ENCODE measurements around the gene CORIN. TPM values are rescaled to one million over a fixed set of nuclear protein-coding genes. Genes with fewer than 3 reads are reported as not detected.

Gene CORIN
- total and polyA plus RNA-seq, 2 donors (not counting 1 experiment from before 2014, with no cell fraction given) = 0.25 TPM; not detected in 1

DNA sequence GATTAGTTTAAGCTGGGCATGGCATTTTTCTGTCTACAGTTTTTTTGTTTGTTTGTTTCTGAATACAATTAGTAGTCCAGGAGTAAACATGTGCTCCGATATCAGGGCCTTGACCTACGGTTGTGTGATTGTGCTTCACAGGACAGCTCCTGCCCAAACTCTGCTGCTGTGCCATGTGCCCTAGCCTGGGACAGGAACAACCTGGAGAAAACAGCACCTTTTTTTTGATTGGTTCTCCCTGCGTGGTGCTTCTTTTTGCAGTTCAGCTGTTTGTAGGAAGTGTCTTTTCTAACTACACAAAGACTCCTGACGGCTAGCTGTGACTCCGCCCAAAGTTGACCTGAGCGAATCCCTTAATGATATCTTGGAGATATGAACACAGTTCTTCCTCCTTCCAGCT, 194.0 kb downstream of the CORIN start:
- POLR2A ChIA-PET = no interaction called here
- Histone ChIP-seq H3K27me3 (replicated peaks in 1 of 4; ENCODE audit: control extremely low read depth in 1 of 4, control insufficient read depth in 3 of 4, insufficient read depth in 4 of 4, low read length in 3 of 4) (peaks cover 0 to 4% (median 0%) of the 10 kb centered on the region in 4 experiments), H3K9me3 (ENCODE audit: control extremely low read depth in 1 of 3, control insufficient read depth in 2 of 3, insufficient read depth in 1 of 3, low read length in 2 of 3) (no peaks in the 10 kb centered on the region), H3K9ac (ENCODE audit: low read length) (no peak overlapping the region), H3K27ac (ENCODE audit: low read length in 2 of 2) (no peak overlapping the region), H3K79me2 (ENCODE audit: control insufficient read depth, insufficient read depth, low read length) (no peaks in the 10 kb centered on the region), H4K20me1 (ENCODE audit: control insufficient read depth, insufficient read depth, low read length, poor library complexity, severe bottlenecking) (no peaks in the 10 kb centered on the region), H3K4me3 (ENCODE audit: control extremely low read depth in 1 of 5, extremely low read depth in 1 of 5, insufficient read depth in 1 of 5, low read depth in 2 of 5, low read length in 4 of 5) (no peak overlapping the region), H3K4me2 (replicated peaks; ENCODE audit: low read depth, low read length, poor library complexity, severe bottlenecking) (no peak overlapping the region), H2AFZ (ENCODE audit: insufficient read depth, low read depth, low read length, poor library complexity, severe bottlenecking) (no peak overlapping the region), H3K36me3 (replicated peaks in 1 of 2; ENCODE audit: control extremely low read depth in 1 of 2, control insufficient read depth in 1 of 2, extremely low read depth in 1 of 2, insufficient read depth in 2 of 2, low read length in 1 of 2) (no peaks in the 10 kb centered on the region), H3K4me1 (ENCODE audit: control insufficient read depth in 2 of 2, insufficient read depth in 2 of 2, low read length in 2 of 2) (no peaks in the 10 kb centered on the region)
- CTCF ChIA-PET = no interaction called here
- DNase-seq (no peak), ATAC-seq (ENCODE audit: low read depth) (no peak)
- H3K27me3 Mint-ChIP-seq = peaks cover 8% of the 10 kb centered on the region
- WGBS (ENCODE audit: insufficient coverage) = 94% methylated on average over 2 of the region's 6 CpGs
- TF ChIP-seq EZH2 (IDR thresholded peaks at IDR 0.05; ENCODE audit: borderline replicate concordance, insufficient read depth, low read depth, low read length, poor library complexity, severe bottlenecking) = no peak
- TF ChIP-seq, protein P1, sequence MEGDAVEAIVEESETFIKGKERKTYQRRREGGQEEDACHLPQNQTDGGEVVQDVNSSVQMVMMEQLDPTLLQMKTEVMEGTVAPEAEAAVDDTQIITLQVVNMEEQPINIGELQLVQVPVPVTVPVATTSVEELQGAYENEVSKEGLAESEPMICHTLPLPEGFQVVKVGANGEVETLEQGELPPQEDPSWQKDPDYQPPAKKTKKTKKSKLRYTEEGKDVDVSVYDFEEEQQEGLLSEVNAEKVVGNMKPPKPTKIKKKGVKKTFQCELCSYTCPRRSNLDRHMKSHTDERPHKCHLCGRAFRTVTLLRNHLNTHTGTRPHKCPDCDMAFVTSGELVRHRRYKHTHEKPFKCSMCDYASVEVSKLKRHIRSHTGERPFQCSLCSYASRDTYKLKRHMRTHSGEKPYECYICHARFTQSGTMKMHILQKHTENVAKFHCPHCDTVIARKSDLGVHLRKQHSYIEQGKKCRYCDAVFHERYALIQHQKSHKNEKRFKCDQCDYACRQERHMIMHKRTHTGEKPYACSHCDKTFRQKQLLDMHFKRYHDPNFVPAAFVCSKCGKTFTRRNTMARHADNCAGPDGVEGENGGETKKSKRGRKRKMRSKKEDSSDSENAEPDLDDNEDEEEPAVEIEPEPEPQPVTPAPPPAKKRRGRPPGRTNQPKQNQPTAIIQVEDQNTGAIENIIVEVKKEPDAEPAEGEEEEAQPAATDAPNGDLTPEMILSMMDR (IDR thresholded peaks at IDR 0.05) = no peak
- intact Hi-C loops (cut with micrococcal nuclease) = no loop called here
- H3K4me1 Mint-ChIP-seq = no peaks in the 10 kb centered on the region
- H3K27ac Mint-ChIP-seq = no peak overlapping the region
- no peak overlapping the region for H3K4me3 Mint-ChIP-seq
- no peaks in the 10 kb centered on the region for H3K9me3 Mint-ChIP-seq (ENCODE audit: insufficient read depth)

DNA sequence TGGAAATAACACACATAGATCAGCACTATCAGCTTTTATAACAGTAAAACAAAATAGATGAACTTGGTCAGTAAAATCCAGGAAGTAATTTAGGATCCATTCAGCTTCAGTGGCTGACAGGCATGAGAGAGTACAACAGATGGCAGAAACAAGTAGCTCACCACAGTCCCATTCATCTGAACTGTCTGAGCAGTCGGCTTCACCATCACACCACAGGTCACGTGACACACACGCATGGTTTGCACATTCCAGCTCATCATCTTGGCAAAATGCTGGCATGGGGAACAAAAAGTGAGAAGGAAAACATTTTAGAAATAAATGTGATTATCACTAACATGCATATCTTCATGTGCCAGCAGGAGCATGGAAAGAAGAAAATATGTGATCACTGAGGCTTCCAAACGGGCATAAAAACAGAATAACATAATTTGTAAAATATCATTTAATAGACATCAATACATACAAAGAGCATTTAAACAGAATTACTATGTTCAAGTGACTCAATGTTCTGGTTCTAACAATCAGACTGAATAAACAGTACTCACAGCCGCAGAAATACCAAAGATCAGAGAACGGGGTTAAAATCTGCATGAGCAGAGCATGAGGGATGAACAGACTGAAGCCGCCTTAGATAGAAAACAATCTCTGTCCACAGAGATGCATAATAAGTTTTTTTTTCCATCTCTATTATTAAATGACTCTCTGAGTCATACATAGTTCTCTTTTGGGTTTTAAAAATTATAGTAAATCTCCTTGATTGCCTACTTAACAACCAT, 194.7 kb downstream of the CORIN start:
- POLR2A ChIA-PET = no interaction called here
- H3K27me3 ChIP-seq (replicated peaks in 1 of 4; ENCODE audit: control extremely low read depth in 1 of 4, control insufficient read depth in 3 of 4, insufficient read depth in 4 of 4, low read length in 3 of 4) = peaks cover 0 to 7% (median 0%) of the 10 kb centered on the region in 4 experiments

More for the DNA sequence above, 194.7 kb downstream of the CORIN start:
- intact Hi-C loops (cut with micrococcal nuclease) = no loop called here
- H3K4me1 ChIP-seq (ENCODE audit: control insufficient read depth in 2 of 2, insufficient read depth in 2 of 2, low read length in 2 of 2) = no peaks in the 10 kb centered on the region
- H3K4me1 Mint-ChIP-seq = no peaks in the 10 kb centered on the region
- no peak for TF ChIP-seq EZH2 (IDR thresholded peaks at IDR 0.05; ENCODE audit: borderline replicate concordance, insufficient read depth, low read depth, low read length, poor library complexity, severe bottlenecking)
- TF ChIP-seq, protein P1 (IDR thresholded peaks at IDR 0.05) = no peak
- no peaks in the 10 kb centered on the region for H3K9me3 ChIP-seq (ENCODE audit: control extremely low read depth in 1 of 3, control insufficient read depth in 2 of 3, insufficient read depth in 1 of 3, low read length in 2 of 3)
- no peaks in the 10 kb centered on the region for H3K9me3 Mint-ChIP-seq (ENCODE audit: insufficient read depth)
- H3K27ac ChIP-seq (ENCODE audit: low read length in 2 of 2) = no peak overlapping the region
- no peak overlapping the region for H3K27ac Mint-ChIP-seq
- ATAC-seq (ENCODE audit: low read depth) (no peak), DNase-seq (no peak)
- CTCF ChIA-PET = no interaction called here
- no peak overlapping the region for H3K4me3 ChIP-seq (ENCODE audit: control extremely low read depth in 1 of 5, extremely low read depth in 1 of 5, insufficient read depth in 1 of 5, low read depth in 2 of 5, low read length in 4 of 5)
- H2AFZ ChIP-seq (ENCODE audit: insufficient read depth, low read depth, low read length, poor library complexity, severe bottlenecking) = no peak overlapping the region
- 71% methylated on average over 2 of the region's 7 CpGs for WGBS (ENCODE audit: insufficient coverage)
- no peaks in the 10 kb centered on the region for H4K20me1 ChIP-seq (ENCODE audit: control insufficient read depth, insufficient read depth, low read length, poor library complexity, severe bottlenecking)
- H3K9ac ChIP-seq (ENCODE audit: low read length) = no peak overlapping the region
- H3K36me3 ChIP-seq (replicated peaks in 1 of 2; ENCODE audit: control extremely low read depth in 1 of 2, control insufficient read depth in 1 of 2, extremely low read depth in 1 of 2, insufficient read depth in 2 of 2, low read length in 1 of 2) = no peaks in the 10 kb centered on the region
- no peak overlapping the region for H3K4me3 Mint-ChIP-seq
- H3K27me3 Mint-ChIP-seq = peaks cover 12% of the 10 kb centered on the region
- no peak overlapping the region for H3K4me2 ChIP-seq (replicated peaks; ENCODE audit: low read depth, low read length, poor library complexity, severe bottlenecking)
- H3K79me2 ChIP-seq (ENCODE audit: control insufficient read depth, insufficient read depth, low read length) = no peaks in the 10 kb centered on the region

All from B cell (primary cell).